ENCODE results near the gene RNF8.

- TF ChIP-seq POLR2A (IDR thresholded peaks at IDR 0.05; ENCODE audit: low read depth, low read length) (no peak), POLR2AphosphoS5 (IDR thresholded peaks at IDR 0.05; ENCODE audit: low read depth, low read length) (no peak), TAF1 (IDR thresholded peaks at IDR 0.05; ENCODE audit: low read depth, low read length) (no peak), SPI1 (IDR thresholded peaks at IDR 0.05; ENCODE audit: low read depth, low read length) (no peak), POU2F2 (IDR thresholded peaks at IDR 0.05; ENCODE audit: low read depth, low read length) (no peak), PAX5 (IDR thresholded peaks at IDR 0.05; ENCODE audit: insufficient read depth, low read length, severe bottlenecking) (no peak)
Measured at GRCh38 chr6:37399131-37399530, 45.3 kb downstream of the RNF8 start.
